ENCODE data around the gene FRAS1. TPM values are rescaled to one million over a fixed set of nuclear protein-coding genes. Genes with fewer than 3 reads are reported as not detected.

Gene FRAS1
- total RNA-seq, 1 experiment from 2014 or later = 13.1 TPM

- TF ChIP-seq EZH2 (IDR thresholded peaks at IDR 0.05; ENCODE audit: low read depth) (no peak), CTCF (conservative IDR thresholded peaks at IDR 0.05) (no peak)
- Histone ChIP-seq H3K4me2 (no peak overlapping the region), H3K9me3 (ENCODE audit: insufficient read depth, low read depth) (no peaks in the 10 kb centered on the region), H3K27ac (no peak overlapping the region), H3K4me3 (no peak overlapping the region), H4K20me1 (ENCODE audit: insufficient read depth) (no peaks in the 10 kb centered on the region), H2AFZ (no peak overlapping the region), H3K79me2 (ENCODE audit: low read depth) (no peaks in the 10 kb centered on the region), H3K36me3 (ENCODE audit: low read depth) (peaks cover 45% of the 10 kb centered on the region), H3F3A (ENCODE audit: insufficient read depth, low read depth) (no peaks in the 10 kb centered on the region), H3K4me1 (replicated peaks; ENCODE audit: insufficient read depth) (no peaks in the 10 kb centered on the region), H3K27me3 (ENCODE audit: insufficient read depth, low read depth) (no peaks in the 10 kb centered on the region), H3K9me2 (ENCODE audit: insufficient read depth) (no peaks in the 10 kb centered on the region)
- ChIA-PET POLR2A (ENCODE audit: unreplicated experiment) (no interaction called here), CTCF (no interaction called here)
- no peak for DNase-seq
- intact Hi-C loops (cut with micrococcal nuclease; ENCODE audit: unreplicated experiment) = no loop called here
- BruUV-seq (replicated peaks) = no TSS peak
Observed at GRCh38 chr4:78588894-78589545, 531.9 kb downstream of the FRAS1 start.

DNA sequence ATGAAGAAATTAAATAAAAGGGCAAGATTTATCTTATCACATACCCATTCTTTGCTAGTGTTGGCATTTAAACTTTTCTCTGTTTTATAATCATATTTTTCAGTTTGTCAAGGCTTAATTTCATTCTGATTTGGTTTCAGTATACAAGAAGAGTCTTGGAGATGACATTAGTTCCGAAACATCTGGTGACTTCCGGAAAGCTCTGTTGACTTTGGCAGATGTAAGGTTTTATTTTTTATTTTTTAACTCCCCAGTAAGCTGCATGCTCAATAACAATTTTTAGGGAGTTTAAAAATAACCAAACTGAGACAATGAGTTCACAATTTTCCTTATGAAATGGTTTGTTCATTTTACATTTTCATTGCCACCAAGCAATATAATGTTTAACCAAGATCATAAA is 534.3 kb downstream of the FRAS1 start:
- H3K4me3 ChIP-seq = no peak overlapping the region
- POLR2A ChIA-PET (ENCODE audit: unreplicated experiment) = no interaction called here
- H4K20me1 ChIP-seq (ENCODE audit: insufficient read depth) = no peaks in the 10 kb centered on the region
- H3K9me3 ChIP-seq (ENCODE audit: insufficient read depth, low read depth) = no peaks in the 10 kb centered on the region
- no peak overlapping the region for H3K27ac ChIP-seq
- no peaks in the 10 kb centered on the region for H3K9me2 ChIP-seq (ENCODE audit: insufficient read depth)
- H3K79me2 ChIP-seq (ENCODE audit: low read depth) = no peaks in the 10 kb centered on the region
- no TSS peak for BruUV-seq (replicated peaks)
- H2AFZ ChIP-seq = no peak overlapping the region
- intact Hi-C loops (cut with micrococcal nuclease; ENCODE audit: unreplicated experiment) = loop anchor here (10.0 kb wide), 1 partner anchor 637 kb away; no protein-coding TSS in a partner anchor
- no peaks in the 10 kb centered on the region for H3K27me3 ChIP-seq (ENCODE audit: insufficient read depth, low read depth)
- no peak overlapping the region for H3K4me2 ChIP-seq
- peaks cover 38% of the 10 kb centered on the region for H3K36me3 ChIP-seq (ENCODE audit: low read depth)
- no peak for DNase-seq
- H3F3A ChIP-seq (ENCODE audit: insufficient read depth, low read depth) = no peaks in the 10 kb centered on the region
- H3K4me1 ChIP-seq (replicated peaks; ENCODE audit: insufficient read depth) = no peaks in the 10 kb centered on the region
- TF ChIP-seq CTCF (conservative IDR thresholded peaks at IDR 0.05) (no peak), EZH2 (IDR thresholded peaks at IDR 0.05; ENCODE audit: low read depth) (no peak)
- CTCF ChIA-PET = no interaction called here

- Histone ChIP-seq H3K4me3 (no peak overlapping the region), H3K9me3 (ENCODE audit: insufficient read depth, low read depth) (no peaks in the 10 kb centered on the region), H3K9me2 (ENCODE audit: insufficient read depth) (no peaks in the 10 kb centered on the region), H3K79me2 (ENCODE audit: low read depth) (no peaks in the 10 kb centered on the region), H3F3A (ENCODE audit: insufficient read depth, low read depth) (no peaks in the 10 kb centered on the region), H2AFZ (no peak overlapping the region), H3K36me3 (ENCODE audit: low read depth) (peaks cover 33% of the 10 kb centered on the region), H3K27me3 (ENCODE audit: insufficient read depth, low read depth) (no peaks in the 10 kb centered on the region), H3K27ac (no peak overlapping the region), H3K4me2 (no peak overlapping the region), H4K20me1 (ENCODE audit: insufficient read depth) (no peaks in the 10 kb centered on the region), H3K4me1 (replicated peaks; ENCODE audit: insufficient read depth) (no peaks in the 10 kb centered on the region)
- TF ChIP-seq EZH2 (IDR thresholded peaks at IDR 0.05; ENCODE audit: low read depth) (no peak), CTCF (conservative IDR thresholded peaks at IDR 0.05) (peak; percentile 47)
- intact Hi-C loops (cut with micrococcal nuclease; ENCODE audit: unreplicated experiment) = loop anchor here (10.0 kb wide), 1 partner anchor 637 kb away; no protein-coding TSS in a partner anchor
- DNase-seq = no peak
- POLR2A ChIA-PET (ENCODE audit: unreplicated experiment) = no interaction called here
- CTCF ChIA-PET = no interaction called here
- no TSS peak for BruUV-seq (replicated peaks)
Observed at GRCh38 chr4:78592088-78592783, 535.1 kb downstream of the FRAS1 start.

Other genes with a start within 250 kb of the FRAS1 start
- gene CNOT6L, start 238.0 kb upstream of the FRAS1 start, total RNA-seq (2021) = 26.7 and 28.4 TPM in 2 replicates
- 16.7 and 20.3 TPM in 2 replicates for gene MRPL1, start 194.5 kb upstream of the FRAS1 start, total RNA-seq (2021)